Colonic mucosa (tissue), 4 donors: ENCODE results near the gene KHDRBS1. TPM values are rescaled to one million over a fixed set of nuclear protein-coding genes. Genes with fewer than 3 reads are reported as not detected.
"Not testable (repeated sequence)": the region's sequence is repeated elsewhere in the genome, so short reads cannot be mapped to it uniquely, and the experiment has no call there.

Experiments used
- DNase-seq: peaks from one replicate; pipeline ENCODE4 v3.0.0-alpha.2; 2020
- H3K27ac ChIP-seq: fragments of 200-600 bp; one replicate; pipeline ENCODE4 v1.8.0; 2021
- H3K27me3 ChIP-seq: fragments of 200-600 bp; one replicate; pipeline ENCODE4 v1.8.0; 2021
- H3K36me3 ChIP-seq: fragments of 200-600 bp; one replicate; pipeline ENCODE4 v1.8.0; 2021
- H3K4me1 ChIP-seq: fragments of 200-600 bp; one replicate; pipeline ENCODE4 v1.8.0; 2021; ENCODE audit warnings: mild to moderate bottlenecking
- H3K4me3 ChIP-seq: fragments of 200-600 bp; one replicate; pipeline ENCODE4 v1.8.0; 2021
- H3K9ac ChIP-seq, 2 donors: one replicate each; pipeline ENCODE4 v1.7.0; 2013; ENCODE audit warnings: control low read depth in 2 of 2, low read depth in 2 of 2, low read length in 2 of 2
- H3K9me3 ChIP-seq: fragments of 200-600 bp; one replicate; pipeline ENCODE4 v1.8.0; 2021
- CTCF ChIP-seq: fragments of 200-600 bp; IDR thresholded peaks from one replicate; pipeline ENCODE4 v1.8.0; 2022; ENCODE audit warnings: antibody characterized with exemption, mild to moderate bottlenecking
- intact Hi-C: fragments of 100-400 bp; cut with DNase I; formaldehyde crosslinking; loops from one replicate; pipeline ENCODE4 v1.14.1; 2022
- total RNA-seq, 2 donors: library from RNA; stranded (reverse); fragmentation: NEBNext Ultra II Directional in 1 of 2; extraction: Animal tissue kit (Norgen Biotek cat#: 25700) in 1 of 2; gene quantifications; one replicate each; pipeline ENCODE4 v1.2.1, GENCODE V29; 2021
- donor health status: healthy.
- donor health status: DM: no; HTN: no; CAD: no.
- donor health status: DM: no; HTN: no; CAD: no.

The KHDRBS1 gene
- total RNA-seq, 2 donors from 2014 or later: 105 to 147 TPM

GRCh38 chr1:32014199-32014947 lies 705 bp downstream of the KHDRBS1 start:
- intact Hi-C loops: no loop called here
- peak; percentile 69 for DNase-seq
- H3K4me1 ChIP-seq: peaks cover 12% of the 10 kb centered on the region
- H3K27me3 ChIP-seq: no peaks in the 10 kb centered on the region
- H3K9me3 ChIP-seq: no peaks in the 10 kb centered on the region
- H3K9ac ChIP-seq: peak overlapping the region; percentile 98 to 100
- peak overlapping the region; percentile 100 for H3K27ac ChIP-seq
- peak overlapping the region; percentile 95 for H3K4me3 ChIP-seq
- no peaks in the 10 kb centered on the region for H3K36me3 ChIP-seq
- TF ChIP-seq CTCF: no peak

- no peaks in the 10 kb centered on the region for H3K27me3 ChIP-seq
- peak overlapping the region; percentile 95 for H3K4me3 ChIP-seq
- H3K27ac ChIP-seq: peak overlapping the region; percentile 100
- no peaks in the 10 kb centered on the region for H3K9me3 ChIP-seq
- no peak for DNase-seq
- peaks cover 17% of the 10 kb centered on the region for H3K4me1 ChIP-seq
- H3K36me3 ChIP-seq: no peaks in the 10 kb centered on the region
- peak overlapping the region; percentile 98 to 100 for H3K9ac ChIP-seq
- no peak for TF ChIP-seq CTCF
- intact Hi-C loops: no loop called here
Observed at GRCh38 chr1:32014948-32015273, 1.2 kb downstream of the KHDRBS1 start.

- Histone ChIP-seq H3K4me1 (peaks cover 32% of the 10 kb centered on the region), H3K36me3 (no peaks in the 10 kb centered on the region), H3K27me3 (no peaks in the 10 kb centered on the region), H3K27ac (no peak overlapping the region), H3K9ac (peak overlapping the region in 1 of 2 donors; percentile 40), H3K9me3 (no peaks in the 10 kb centered on the region), H3K4me3 (no peak overlapping the region)
- DNase-seq: no peak
- intact Hi-C loops: no loop called here
- no peak for TF ChIP-seq CTCF
Observed at GRCh38 chr1:32020339-32020738, 6.7 kb downstream of the KHDRBS1 start.

GRCh38 chr1:32021574-32022018 lies 7.9 kb downstream of the KHDRBS1 start:
- H3K9ac ChIP-seq, H3K36me3 ChIP-seq, H3K4me3 ChIP-seq, DNase-seq, H3K9me3 ChIP-seq, intact Hi-C loops, H3K27me3 ChIP-seq, H3K27ac ChIP-seq: not testable (repeated sequence)
- peaks cover 32% of the 10 kb centered on the region for H3K4me1 ChIP-seq

- intact Hi-C loops: no loop called here
- Histone ChIP-seq H3K27ac (no peak overlapping the region), H3K9me3 (no peaks in the 10 kb centered on the region), H3K4me3 (no peak overlapping the region), H3K9ac (no peak overlapping the region), H3K4me1 (peaks cover 28% of the 10 kb centered on the region), H3K36me3 (no peaks in the 10 kb centered on the region), H3K27me3 (no peaks in the 10 kb centered on the region)
- no peak for DNase-seq
- no peak for TF ChIP-seq CTCF
Observed at GRCh38 chr1:32023351-32023750, 9.7 kb downstream of the KHDRBS1 start.

- Histone ChIP-seq H3K27ac (no peak overlapping the region), H3K27me3 (no peaks in the 10 kb centered on the region), H3K9me3 (no peaks in the 10 kb centered on the region), H3K9ac (no peak overlapping the region), H3K36me3 (no peaks in the 10 kb centered on the region), H3K4me1 (peaks cover 9% of the 10 kb centered on the region), H3K4me3 (no peak overlapping the region)
- intact Hi-C loops: no loop called here
- DNase-seq: no peak
- no peak for TF ChIP-seq CTCF
Observed at GRCh38 chr1:32025515-32025914, 11.8 kb downstream of the KHDRBS1 start.
